HG02840 (cell line): ENCODE measurements around the gene TEX22.

Experiments
- ATAC-seq: cut with Tn5 transposase; IDR thresholded peaks from one replicate; pipeline ENCODE4 v1.9.1; 2021; ENCODE audit warnings: mild to moderate bottlenecking, moderate library complexity, moderate number of reproducible peaks; ENCODE audit not compliant: unreplicated experiment, low FRiP score

TEX22 gene

GRCh38 chr14:105433161-105433605 is 34.8 kb downstream of the TEX22 start:
- no peak for ATAC-seq

GRCh38 chr14:105436402-105436801 is 38.1 kb downstream of the TEX22 start:
- ATAC-seq: no peak

- ATAC-seq: no peak
Observed at GRCh38 chr14:105436891-105437722, 38.8 kb downstream of the TEX22 start.

GRCh38 chr14:105437723-105438500 is 39.6 kb downstream of the TEX22 start:
- no peak for ATAC-seq

GRCh38 chr14:105439179-105439578 is 40.8 kb downstream of the TEX22 start:
- no peak for ATAC-seq

GRCh38 chr14:105439710-105440553 is 41.6 kb downstream of the TEX22 start:
- no peak for ATAC-seq

- no peak for ATAC-seq
Observed at GRCh38 chr14:105440554-105440900, 42.2 kb downstream of the TEX22 start.

- no peak for ATAC-seq
Observed at GRCh38 chr14:105440992-105441391, 42.7 kb downstream of the TEX22 start.

GRCh38 chr14:105442125-105442524 is 43.8 kb downstream of the TEX22 start:
- no peak for ATAC-seq

- ATAC-seq: no peak
Observed at GRCh38 chr14:105442834-105443233, 44.5 kb downstream of the TEX22 start.

GRCh38 chr14:105444859-105445258 is 46.5 kb downstream of the TEX22 start:
- ATAC-seq: no peak

- no peak for ATAC-seq
Observed at GRCh38 chr14:105445290-105445689, 47.0 kb downstream of the TEX22 start.

GRCh38 chr14:105445901-105446845 is 47.8 kb downstream of the TEX22 start:
- ATAC-seq: no peak

- no peak for ATAC-seq
Observed at GRCh38 chr14:105446971-105447370, 48.6 kb downstream of the TEX22 start.

GRCh38 chr14:105447651-105448640 is 49.6 kb downstream of the TEX22 start:
- ATAC-seq: no peak

- no peak for ATAC-seq
Observed at GRCh38 chr14:105448706-105449111, 50.4 kb downstream of the TEX22 start.

- no peak for ATAC-seq
Observed at GRCh38 chr14:105449276-105450122, 51.2 kb downstream of the TEX22 start.

GRCh38 chr14:105450123-105450505 is 51.8 kb downstream of the TEX22 start:
- ATAC-seq: no peak
